GM19239 (cell line): ENCODE data around the gene EPHA8.

Experiments
- DNase-seq: peaks from one replicate; pipeline ENCODE4 v3.0.0; 2011; ENCODE audit warnings: low spot score; ENCODE audit not compliant: insufficient read length
- FAIRE-seq: peaks from 2 replicates; lab custom pipeline; 2011; peaks lifted over from hg19 to GRCh38; lab: Jason Lieb, UNC

EPHA8 gene

GRCh38 chr1:22562584-22563583 is at the start of gene EPHA8:
EPHA8 (plus strand) TSS chr1:22563489; CDS start chr1:22563636, 147 bp downstream.
- FAIRE-seq (no peak), DNase-seq (no peak)

DNA sequence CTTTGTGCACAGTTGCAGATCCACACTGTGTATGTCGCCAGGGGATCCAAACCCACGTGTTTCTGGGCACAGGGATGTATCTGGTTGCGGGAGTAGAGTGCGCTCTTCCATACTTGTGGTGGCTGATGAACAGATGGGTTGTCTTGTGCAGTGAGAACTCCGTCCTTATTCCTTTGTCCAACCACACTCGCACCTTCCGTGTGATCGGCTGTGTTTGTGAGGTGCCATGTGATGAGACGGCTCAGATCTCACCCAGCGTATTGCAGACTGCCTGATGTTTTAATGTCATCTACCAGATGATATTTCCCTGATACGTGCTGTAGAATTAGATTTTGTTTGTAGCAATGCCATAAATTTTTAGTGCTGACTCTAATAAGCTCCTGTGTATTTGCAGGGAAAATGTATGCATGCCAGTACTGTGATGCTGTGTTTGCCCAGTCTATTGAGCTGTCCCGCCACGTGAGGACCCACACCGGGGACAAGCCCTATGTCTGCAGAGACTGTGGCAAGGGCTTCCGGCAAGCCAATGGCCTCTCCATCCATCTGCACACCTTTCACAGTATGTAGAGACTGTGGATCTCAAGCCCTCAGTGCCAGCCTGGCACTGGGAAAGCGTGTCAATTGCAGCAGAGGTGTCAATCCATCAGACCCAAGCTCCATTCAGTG is 46.2 kb upstream of the EPHA8 start:
- no peak for DNase-seq
- no peak for FAIRE-seq

DNA sequence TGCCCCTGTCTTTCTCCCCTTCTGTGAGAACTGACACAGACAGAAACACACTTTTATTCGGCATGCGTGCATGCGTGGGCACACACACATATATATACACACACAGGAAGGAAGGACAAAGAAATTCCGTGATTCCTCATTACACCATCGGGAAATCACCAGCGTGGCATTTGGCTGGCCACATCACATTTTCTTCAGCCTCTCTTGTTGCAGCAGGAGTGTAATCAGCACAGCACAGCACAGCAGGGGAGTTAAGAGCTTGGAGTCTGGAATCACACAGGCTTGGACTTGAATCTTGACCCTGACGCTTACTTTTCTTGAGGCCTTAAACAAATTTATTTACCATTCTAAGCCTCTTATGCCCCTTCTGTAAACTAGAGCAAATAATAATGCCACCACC is 45.3 kb upstream of the EPHA8 start:
- DNase-seq, result no peak

DNA sequence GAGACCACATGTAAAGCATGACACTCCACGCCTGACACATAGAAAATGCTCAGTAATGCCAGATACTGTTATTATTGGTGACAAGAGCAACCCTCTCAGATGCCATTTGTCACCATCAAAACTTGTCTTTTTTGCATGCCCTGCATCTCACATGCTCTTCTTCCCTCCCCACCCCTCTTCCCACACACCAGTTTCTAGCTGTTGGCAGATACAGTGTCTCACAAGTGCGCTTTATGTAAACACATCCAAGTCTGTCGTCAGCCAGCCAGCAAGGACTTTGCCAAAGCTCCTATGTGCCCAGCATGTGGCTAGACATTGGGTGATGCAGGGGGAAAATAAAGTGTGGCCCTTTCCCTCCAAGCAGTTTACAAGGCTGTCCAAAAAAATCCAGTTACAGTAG is 44.9 kb upstream of the EPHA8 start:
- FAIRE-seq (no peak), DNase-seq (no peak)

More for the DNA sequence above, 45.3 kb upstream of the EPHA8 start:
- FAIRE-seq, result no peak

- FAIRE-seq (no peak), DNase-seq (no peak)
Observed at GRCh38 chr1:22520871-22521270, 42.4 kb upstream of the EPHA8 start.

- DNase-seq (no peak), FAIRE-seq (no peak)
Observed at GRCh38 chr1:22521692-22522091, 41.6 kb upstream of the EPHA8 start.

DNA sequence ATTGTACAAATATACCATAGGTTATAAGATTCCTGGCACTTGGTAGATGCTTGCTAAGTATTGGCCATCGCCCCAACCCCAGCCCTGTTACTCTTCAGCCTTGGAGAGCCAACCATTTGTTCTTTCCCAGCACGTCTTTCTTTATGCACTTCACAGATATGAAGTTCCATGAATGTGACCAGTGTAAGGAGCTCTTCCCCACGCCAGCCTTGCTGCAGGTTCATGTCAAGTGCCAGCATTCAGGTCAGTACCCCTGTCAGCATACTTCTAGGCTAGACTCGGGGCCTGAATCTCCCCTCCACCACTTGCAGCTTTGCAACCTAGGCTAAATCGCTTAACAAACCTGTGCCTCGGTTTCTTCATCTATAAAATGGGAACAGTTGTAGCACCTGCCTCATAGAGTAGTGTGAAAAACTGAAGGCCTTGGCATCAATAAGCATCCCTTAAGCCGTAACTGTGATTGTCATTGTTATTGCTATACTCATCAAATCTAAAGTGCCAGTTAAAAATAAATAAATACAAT is 41.0 kb upstream of the EPHA8 start:
- DNase-seq (no peak), FAIRE-seq (no peak)

DNA sequence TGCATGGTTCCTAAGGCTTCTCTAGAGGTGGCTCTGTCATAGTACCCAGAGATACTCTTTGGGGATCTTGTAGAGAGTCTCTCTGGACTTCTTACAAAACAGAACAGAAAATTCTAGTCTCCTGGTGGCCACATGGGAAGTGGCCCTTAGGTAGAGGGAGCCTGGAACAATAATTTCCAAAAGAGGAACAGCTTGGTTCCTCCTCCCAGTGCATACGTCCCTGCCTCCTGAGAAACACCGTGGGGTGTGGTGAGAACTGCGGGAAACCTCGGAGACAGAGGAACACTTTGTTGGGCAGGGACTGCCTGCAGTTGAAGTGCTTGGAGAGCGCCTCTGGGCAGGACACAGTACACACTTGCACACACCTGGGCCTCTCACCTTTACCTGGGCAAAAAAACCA is 38.8 kb upstream of the EPHA8 start:
- FAIRE-seq, result no peak
- no peak for DNase-seq

GRCh38 chr1:22525211-22525610 is 38.1 kb upstream of the EPHA8 start:
- FAIRE-seq, result no peak
- DNase-seq, result no peak

GRCh38 chr1:22525646-22526045 is 37.6 kb upstream of the EPHA8 start:
- DNase-seq, result no peak
- FAIRE-seq, result no peak

GRCh38 chr1:22526098-22526497 is 37.2 kb upstream of the EPHA8 start:
- DNase-seq (no peak), FAIRE-seq (no peak)

- no peak for DNase-seq
- FAIRE-seq, result no peak
Observed at GRCh38 chr1:22526677-22527076, 36.6 kb upstream of the EPHA8 start.

DNA sequence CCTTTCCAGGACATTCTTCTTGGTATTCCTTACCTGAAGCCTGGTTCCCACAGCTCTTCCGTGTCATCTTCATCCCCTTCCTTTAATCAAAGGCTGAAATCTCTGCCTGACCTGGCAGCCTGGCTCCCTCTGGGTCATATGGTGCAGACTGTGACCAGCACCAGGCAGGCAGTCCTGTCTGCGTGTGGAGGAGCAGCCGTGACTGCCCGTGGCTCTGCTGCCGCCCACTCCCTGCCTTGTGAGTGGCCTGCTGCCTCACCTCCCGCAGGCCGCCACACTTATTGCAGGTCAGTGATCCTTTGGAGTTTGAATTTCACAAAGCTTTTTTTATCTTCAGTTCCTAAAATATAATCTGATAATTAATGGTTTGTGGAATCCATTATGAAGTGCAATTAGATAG is 36.2 kb upstream of the EPHA8 start:
- DNase-seq, result no peak
- no peak for FAIRE-seq

GRCh38 chr1:22527555-22528296 is 35.6 kb upstream of the EPHA8 start:
- DNase-seq, result no peak
- no peak for FAIRE-seq

DNA sequence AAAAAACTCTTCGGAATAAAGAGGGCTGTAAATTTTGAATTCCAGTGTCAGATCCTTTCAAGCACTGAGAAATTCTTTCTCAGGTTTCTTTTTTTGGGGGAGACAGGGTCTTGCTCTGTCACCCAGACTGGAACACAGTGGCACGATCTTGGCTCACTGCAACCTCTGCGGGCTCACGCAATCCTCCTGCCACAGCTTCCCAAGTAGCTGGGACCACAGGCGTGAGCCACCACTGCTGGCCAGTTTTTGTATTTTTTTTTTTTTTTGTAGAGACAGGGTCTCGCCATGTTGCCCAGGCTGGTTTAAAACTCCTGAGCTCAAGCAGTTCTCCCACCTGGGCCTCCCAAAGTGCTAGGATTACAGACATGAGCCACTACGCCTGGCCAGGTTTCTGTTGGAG is 34.8 kb upstream of the EPHA8 start:
- FAIRE-seq, result no peak
- no peak for DNase-seq

DNA sequence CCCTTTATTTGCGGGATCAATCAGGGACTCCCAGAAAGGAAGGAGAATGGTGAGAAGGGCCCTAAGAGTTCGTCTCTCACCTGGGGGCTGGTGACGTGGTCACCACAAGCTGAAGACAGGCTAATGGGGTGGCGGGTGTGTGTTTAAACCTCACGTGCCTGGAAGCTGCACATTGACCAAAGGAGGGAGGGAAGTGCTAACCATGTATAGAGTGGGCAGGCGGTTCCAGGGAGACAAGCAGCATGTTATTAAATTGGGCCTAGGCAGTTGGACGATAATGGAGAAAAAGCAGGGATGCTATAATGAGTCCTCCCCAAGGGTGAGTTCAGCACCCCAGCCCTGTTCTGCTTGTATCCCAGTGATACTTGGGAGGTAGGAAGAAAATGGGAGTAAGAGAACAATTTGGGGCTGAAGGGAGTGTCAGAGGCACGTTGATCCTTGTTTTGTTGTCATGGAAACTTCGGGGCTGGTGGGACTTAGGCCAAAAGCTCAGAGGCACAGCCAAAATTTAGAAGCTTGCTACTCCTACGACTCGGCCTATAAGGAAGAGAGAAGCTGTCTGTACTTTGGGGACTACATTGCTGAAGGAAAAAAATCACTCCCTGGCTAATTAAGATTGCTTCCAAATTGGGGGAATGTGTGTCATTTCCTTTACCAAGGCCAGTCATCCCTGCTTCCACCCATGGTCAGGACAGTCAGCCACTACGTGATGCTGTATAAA is 33.2 kb upstream of the EPHA8 start:
- DNase-seq, result no peak
- FAIRE-seq, result no peak

GRCh38 chr1:22530715-22531114 is 32.6 kb upstream of the EPHA8 start:
- FAIRE-seq (no peak), DNase-seq (no peak)

- FAIRE-seq (no peak), DNase-seq (no peak)
Observed at GRCh38 chr1:22531251-22531650, 32.0 kb upstream of the EPHA8 start.

DNA sequence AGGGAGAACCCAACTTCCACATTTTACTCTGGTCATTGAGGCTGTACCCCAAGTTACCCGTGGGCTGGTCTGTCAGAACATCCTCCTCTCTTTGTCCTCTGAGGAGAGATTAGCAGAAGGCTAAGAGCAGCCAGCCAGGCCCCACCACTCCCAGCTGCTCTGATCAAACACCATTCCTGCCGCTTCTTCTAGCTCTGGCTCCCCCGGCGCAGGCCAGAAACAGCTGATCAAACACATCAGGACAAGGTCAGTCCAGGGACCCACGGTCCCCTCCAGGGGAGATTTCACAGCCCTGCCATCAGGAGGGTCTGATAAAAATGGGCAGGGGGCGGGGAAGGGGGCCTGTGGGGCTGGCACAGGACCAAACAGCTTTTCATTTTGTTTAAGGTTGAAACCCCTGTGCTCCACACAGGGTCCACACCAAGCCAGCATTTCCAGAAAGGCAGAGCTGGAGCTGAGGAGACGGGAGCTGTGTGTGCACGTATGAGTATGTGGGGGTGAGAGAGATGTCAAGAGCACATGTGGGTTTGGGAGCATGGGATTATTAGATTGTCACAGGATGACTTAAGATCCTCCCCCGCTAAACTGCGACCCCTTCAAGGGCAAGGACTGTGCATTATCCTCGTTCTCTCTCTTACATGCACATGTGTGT is 29.9 kb upstream of the EPHA8 start:
- DNase-seq, result no peak
- no peak for FAIRE-seq
